GM12873 (cell line): ENCODE data around the gene MYH2.

Source experiments
- CTCF ChIP-seq: IDR thresholded peaks from 2 replicates; pipeline ENCODE4 v1.5.1; 2012; ENCODE audit warnings: low read depth, mild to moderate bottlenecking, moderate library complexity, low read length, control low read depth; ENCODE audit not compliant: insufficient read depth; ENCODE audit errors: missing control alignments

The MYH2 gene

DNA sequence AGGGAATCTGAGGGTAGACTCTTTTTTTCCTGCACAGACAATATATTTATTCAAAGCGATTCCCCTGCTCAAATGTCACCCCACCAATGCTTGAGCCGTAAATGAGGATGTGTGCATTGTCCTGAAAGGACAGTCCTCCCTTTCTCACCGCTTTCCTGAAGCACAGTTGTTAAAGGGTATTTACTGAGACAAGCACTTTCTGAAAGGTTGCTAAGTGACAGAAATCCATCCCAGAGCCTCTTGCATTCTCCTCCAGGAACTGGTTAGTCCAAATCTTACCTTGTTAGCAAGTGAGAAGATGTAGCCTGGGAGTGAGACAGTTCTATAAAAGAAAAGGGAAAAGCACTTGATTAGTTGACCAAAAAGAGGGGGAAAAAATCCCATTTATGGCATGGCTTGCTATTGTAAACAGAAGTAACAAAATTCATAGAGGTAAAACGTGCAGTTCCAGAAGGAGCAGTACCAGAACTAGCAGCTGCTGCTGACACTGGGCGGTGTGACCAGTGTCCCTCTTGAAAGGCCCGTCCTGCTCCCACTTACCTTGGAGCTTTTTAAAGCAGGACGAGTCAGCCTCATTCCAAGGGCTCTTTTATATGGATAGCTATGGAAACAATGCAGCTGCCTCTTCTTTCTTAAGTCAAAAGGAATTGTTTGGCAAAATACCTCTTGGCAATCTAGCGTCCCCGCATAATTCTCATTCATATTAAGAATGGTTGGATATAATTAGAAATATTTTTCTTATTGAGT lies at the start of gene MYH2:
MYH2 (minus strand) TSS at position 563 of the 747 bp plus-strand sequence. CDS start 1,738 bp downstream, outside the sequence.
- TF ChIP-seq CTCF: no peak

GRCh38 chr17:10598621-10599020 lies 49.2 kb upstream of the MYH2 start:
- no peak for TF ChIP-seq CTCF

GRCh38 chr17:10589553-10590145 lies 40.2 kb upstream of the MYH2 start:
- no peak for TF ChIP-seq CTCF

GRCh38 chr17:10585529-10585928 lies 36.1 kb upstream of the MYH2 start:
- TF ChIP-seq CTCF: no peak

DNA sequence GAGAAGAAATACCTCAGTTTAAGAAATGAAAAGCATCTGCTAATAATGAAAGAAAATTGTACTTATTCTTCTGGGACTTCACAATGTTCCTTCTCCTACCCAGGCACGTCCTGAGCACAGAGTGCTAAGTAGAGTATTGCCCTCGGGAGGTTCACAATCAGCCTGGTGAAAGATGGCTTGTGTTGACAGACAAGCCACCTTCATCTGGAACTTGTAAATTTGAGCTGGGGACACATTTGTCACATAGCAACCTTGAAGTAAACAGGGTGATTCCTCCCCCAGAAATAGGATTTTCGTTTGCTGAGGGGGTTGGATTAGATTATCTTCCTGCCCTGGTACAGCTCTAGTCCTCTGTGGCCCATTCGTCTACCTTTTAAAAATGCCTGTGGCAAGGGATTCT lies 34.4 kb upstream of the MYH2 start:
- no peak for TF ChIP-seq CTCF

GRCh38 chr17:10579270-10579669 lies 29.8 kb upstream of the MYH2 start:
- no peak for TF ChIP-seq CTCF

- TF ChIP-seq CTCF: no peak
Measured at GRCh38 chr17:10574324-10574723, 24.9 kb upstream of the MYH2 start.
